GM13977 (cell line): Measurements from ENCODE around the gene SCGB1D1.

ENCODE experiments used
- DNase-seq: peaks from one replicate; pipeline ENCODE4 v3.0.0; 2012; ENCODE audit warnings: low spot score
- CTCF ChIP-seq: IDR thresholded peaks from 2 replicates; pipeline ENCODE4 v1.5.1; 2012; ENCODE audit warnings: mild to moderate bottlenecking, control low read depth; ENCODE audit not compliant: insufficient read depth; ENCODE audit errors: extremely low read depth, missing control alignments
- in situ Hi-C: fragments of 300-500 bp; cut with MboI; formaldehyde crosslinking; loops from one replicate; pipeline ENCODE4 v1.12.0; 2022; ENCODE audit warnings: low sequenced_read_pairs, low pct_unique_long_range_greater_than_20kb, mixed read lengths, inconsistent platforms; ENCODE audit not compliant: unreplicated experiment

SCGB1D1 gene

GRCh38 chr11:62221498-62221897 lies 31.5 kb downstream of the SCGB1D1 start:
- no peak for TF ChIP-seq CTCF
- no peak for DNase-seq
- in situ Hi-C loops, result no loop called here

GRCh38 chr11:62223095-62223494 lies 33.1 kb downstream of the SCGB1D1 start:
- TF ChIP-seq CTCF, result no peak
- in situ Hi-C loops, result no loop called here
- no peak for DNase-seq

- peak; percentile 17 for TF ChIP-seq CTCF
- in situ Hi-C loops, result no loop called here
- DNase-seq, result no peak
These were observed 43.7 kb downstream of the SCGB1D1 start for GRCh38 chr11:62233730-62234129.

GRCh38 chr11:62236187-62236586 lies 46.2 kb downstream of the SCGB1D1 start:
- DNase-seq, result no peak
- no peak for TF ChIP-seq CTCF
- in situ Hi-C loops, result no loop called here

- DNase-seq, result no peak
- no peak for TF ChIP-seq CTCF
- in situ Hi-C loops, result no loop called here
These were observed 47.5 kb downstream of the SCGB1D1 start for GRCh38 chr11:62237499-62237898.

- in situ Hi-C loops, result no loop called here
- no peak for TF ChIP-seq CTCF
- no peak for DNase-seq
These were observed 48.1 kb downstream of the SCGB1D1 start for GRCh38 chr11:62238151-62238550.

GRCh38 chr11:62241095-62241494 lies 51.1 kb downstream of the SCGB1D1 start:
- TF ChIP-seq CTCF, result no peak
- in situ Hi-C loops, result no loop called here
- DNase-seq, result no peak
